Stimulated activated CD4-positive, alpha-beta T cell treated with anti-CD3 and anti-CD28 coated beads, Interleukin-4, amount 100 ng/mL, for 1 hour (primary cell): Measurements from ENCODE around the gene BMPR2.
A peak's percentile ranks its signal among the peaks of the same experiment; 100 is the strongest.
"Not testable (repeated sequence)": the region's sequence is repeated elsewhere in the genome, so short reads cannot be mapped to it uniquely, and the experiment has no call there.

Experiments used
- DNase-seq: peaks from one replicate; pipeline ENCODE4 v3.0.0-alpha.2; 2020

The BMPR2 gene

DNA sequence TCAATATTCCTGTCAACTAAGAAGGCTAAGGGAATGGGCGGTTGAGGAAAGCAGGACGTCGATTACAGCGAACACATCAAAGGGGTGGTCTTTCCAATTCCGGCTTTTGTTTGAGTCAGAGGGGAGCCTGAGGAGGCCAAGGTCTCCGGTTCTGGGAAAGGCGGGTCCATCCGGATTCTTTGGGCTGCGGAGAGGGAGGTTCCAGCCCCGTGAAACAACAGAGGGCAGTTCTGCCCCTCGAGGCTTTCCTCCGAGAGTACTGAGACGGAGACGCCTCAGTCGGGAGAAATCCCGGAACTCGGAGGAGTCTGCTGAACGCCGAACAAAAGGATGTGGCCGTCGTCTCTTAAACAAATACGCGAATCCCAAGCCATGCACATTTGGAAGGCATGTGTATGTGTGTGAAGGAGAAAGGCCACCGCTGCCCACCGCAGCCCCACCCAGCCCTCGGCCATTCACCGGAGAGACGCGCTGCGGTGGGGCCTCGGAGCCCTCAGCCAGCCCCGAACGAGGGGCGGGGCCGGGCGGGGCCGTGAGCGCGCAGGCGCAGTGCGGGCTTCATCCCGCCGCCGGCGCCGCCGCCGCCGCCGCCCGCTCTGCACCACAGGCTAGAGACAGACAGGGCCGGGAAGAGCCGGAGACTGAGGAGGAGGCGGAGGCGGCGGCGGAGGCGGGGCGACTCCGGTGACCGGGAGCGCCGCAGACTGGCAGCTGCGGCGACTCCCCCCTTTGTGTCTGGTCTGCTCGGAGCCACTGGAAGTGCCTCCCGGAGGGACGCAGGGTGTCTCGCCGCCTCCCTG, at the start of gene BMPR2:
Gene BMPR2 (plus strand): TSS at position 719 of the 800 bp plus-strand sequence. CDS start 1,148 bp downstream, outside the sequence.
- DNase-seq: peak; percentile 83

DNA sequence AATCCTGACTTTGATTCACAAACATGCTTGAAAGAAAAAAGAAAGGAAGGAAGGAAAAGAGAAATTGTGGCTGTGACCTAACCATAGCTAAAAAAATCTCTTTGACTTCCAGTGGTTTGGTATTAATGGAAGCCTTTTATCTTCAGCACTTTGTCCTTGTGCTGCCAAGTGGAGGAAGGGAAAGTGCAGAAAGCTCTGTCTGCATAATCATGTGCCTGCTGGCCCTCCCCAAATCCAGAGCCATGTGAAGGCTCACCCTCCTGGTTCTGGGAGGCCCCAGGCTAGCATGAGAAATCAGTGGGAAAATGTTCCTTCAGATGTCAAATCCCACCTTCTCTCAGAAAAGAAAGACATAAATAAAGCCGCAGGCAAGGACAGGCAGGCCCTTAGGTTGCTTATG, 48.3 kb upstream of the BMPR2 start:
- no peak for DNase-seq

DNA sequence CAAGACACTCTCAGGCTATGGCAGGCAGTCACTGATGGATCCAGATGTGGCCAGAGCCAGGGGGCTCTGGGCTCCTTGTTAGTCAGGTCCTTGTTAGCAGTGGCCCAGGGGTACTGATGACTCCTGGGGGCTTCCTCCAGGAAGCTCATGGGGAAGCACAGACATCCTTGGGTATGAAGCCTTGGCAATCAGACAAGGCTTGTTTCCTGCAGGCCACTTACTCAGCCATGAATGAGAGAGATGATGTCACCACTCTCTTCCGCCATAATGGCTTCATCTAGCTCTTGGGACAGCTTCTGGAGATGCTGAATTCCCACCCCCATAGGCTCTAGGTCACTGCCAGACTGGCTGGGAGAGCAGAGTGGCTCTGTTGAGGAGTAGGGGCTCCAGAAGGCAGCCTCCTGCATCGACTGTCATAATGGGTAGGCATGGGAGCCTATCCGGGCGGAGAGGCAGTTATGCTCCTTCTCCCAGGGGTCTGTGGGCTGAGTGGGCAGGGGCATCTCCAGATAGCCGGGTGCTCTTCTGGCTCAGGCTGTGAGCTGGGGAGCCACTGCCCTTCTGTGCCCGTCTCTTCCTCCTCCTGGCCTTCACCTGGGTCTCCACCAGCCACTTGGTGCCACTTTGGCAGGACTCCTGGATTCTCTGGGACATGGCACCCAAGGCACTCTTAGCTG, 40.2 kb upstream of the BMPR2 start:
- no peak for DNase-seq

DNA sequence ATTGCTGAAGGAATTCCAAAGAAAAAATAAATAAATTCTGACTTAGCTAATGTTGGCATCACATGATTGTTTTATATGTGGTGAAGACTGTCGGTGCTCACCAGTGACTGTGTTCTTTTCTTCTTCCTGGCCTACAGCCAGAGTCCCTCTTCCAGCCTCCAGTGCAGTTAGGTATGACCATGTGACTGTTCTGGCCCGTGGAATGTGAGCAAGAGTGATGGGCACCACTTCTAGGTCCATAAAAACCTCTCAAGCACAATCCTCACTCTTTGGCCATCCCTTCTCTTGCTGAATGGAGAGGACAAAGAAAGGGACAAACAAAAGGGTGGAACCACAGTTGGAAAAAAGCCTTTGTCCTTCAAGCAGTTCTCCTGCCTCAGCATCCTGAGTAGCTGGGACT, 39.0 kb upstream of the BMPR2 start:
- DNase-seq: no peak

DNA sequence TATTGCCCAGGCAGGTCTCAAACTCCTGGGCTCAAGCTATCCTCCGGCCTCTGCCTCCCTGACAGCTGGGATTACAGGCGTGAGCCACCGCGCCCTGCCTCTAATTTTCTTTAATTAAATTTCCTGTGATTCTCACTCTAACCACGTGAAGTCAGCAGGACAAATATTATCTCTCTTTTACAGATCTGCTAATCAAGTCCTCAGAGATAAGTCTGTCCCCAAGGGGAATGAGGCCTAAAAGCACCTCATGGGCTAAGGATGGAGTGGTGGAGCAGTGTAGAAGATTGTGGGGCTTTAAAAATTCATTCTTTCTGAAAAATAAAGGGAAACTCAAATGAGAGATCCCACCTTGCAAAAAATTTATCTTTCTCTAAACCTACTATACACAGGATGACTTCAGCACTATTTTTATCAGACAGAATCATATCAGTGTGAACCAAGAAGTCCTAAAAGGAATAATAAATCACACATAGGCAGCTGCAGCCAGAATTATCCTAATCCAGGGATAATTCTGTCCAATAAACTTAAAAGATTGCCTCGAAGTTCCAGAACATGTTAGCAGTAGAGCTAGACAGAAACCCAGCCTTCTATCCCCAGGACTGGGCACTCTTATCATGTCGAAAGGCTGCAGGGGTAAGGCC, 38.3 kb upstream of the BMPR2 start:
- DNase-seq: no peak

DNA sequence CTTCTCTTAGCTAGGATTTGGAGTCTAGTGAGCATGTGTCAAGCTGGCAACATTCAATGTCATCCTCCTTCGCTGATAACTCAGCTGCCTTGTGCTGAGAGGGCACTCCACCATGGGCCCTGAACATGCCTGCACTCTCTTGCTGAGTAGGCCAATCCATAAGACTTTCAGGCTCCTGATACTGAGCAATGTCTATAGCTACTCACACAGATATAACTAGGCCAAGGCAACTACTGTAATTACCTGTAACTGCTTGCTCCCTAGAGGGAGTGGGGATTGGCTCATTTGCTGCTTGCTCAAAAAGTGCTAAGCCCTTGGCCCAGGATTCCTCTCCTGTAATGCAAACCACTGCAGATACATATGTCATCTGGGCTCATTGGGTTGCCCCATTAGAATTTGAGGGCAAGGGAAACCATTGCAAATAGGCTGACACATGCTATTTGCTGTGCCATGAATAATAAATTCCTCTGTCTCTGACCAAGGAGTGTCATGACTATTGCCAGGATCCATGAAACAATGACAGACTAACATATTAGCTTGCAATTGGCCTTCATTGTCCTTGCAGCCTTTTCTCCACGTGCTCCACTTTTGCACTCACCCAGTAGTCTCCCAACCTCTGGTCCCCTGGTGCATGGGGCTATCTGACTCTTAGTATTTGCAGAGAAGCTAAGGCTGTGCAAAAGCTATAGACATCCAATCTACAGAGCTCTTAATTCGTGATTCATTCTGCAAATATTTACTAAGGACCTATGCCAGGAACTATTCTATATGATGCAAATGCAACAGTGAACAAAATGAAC, 36.9 kb upstream of the BMPR2 start:
- DNase-seq: no peak

DNA sequence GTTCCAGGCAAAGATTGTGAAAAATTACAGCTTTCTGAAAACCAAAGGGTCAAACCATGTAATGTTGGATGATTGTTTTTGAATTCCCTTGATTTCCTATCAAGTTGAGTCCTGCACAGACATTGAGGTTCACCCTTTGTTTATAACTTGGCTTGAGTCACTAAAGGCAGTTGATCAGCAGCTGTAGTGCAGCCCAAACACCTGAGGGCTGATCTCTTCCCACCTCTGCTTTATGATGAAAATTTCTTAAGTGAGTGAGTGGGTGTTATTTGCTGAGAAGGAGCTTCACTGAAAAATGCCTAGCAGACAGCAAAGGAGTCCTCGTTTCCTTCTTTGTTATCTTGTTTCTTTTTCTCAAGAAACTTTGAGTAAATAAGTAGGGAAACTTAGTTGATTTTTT, 31.9 kb upstream of the BMPR2 start:
- DNase-seq: no peak

DNA sequence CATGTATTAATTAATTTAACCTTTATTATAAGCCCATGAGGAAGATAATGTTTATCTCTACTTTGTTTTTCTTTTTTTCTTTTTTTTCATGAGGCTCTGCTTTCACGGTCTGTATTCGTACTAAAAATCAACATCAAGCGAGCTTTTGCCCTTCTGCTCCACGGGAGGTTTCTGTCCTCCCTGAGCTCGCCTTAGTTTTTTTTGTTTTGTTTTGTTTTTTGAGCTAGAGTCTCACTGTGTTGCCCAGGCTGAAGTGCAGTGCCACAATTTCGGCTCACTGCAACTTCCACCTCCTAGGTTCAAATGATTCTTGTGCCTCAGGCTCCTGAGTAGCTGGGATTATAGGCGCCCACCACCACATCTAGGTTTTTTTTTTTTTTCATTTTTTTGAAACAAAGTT, 29.9 kb upstream of the BMPR2 start:
- DNase-seq: no peak

DNA sequence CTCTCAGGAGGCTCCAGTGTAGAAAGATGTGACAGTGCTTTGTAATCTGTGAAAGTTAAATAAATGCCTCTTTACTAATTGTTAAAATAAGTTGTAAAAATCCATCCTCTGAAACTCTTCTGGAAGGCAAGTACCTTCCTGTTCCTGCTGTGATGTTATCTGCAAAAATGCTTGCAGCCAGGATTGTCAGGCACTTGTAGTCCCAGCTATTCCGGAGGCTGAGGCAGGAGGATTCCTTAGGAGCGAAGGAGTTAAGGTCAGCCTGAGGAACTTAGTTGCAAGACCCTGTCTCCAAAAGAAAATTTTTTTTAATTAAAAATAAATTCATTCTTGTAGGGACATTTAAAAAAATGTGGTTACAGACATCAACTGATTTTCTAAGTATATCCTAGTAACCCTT, 22.7 kb upstream of the BMPR2 start:
- DNase-seq: no peak

DNA sequence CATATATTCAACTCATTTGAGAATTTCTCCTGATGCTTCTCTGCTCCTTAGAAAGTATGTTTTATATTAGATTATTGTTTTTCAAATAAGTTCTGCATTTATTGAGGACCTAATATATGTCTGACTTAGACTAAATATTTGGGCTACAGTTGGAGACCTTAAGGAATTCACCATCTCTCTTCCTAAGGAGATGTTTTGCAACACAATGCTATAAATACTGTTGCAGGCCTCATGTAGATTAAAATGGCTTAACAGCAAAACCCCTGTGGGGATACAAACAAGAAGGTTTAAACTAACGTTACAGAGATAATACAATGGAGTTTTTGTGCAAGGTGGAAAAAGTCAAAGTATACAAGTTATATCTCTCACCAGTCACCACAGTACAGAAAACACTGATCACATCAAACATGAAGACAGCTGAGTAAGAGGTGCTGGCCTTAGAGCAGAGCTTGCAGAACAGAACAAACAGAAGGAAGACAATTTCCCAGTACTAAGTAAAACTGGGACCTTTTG, 20.1 kb upstream of the BMPR2 start:
- no peak for DNase-seq

DNA sequence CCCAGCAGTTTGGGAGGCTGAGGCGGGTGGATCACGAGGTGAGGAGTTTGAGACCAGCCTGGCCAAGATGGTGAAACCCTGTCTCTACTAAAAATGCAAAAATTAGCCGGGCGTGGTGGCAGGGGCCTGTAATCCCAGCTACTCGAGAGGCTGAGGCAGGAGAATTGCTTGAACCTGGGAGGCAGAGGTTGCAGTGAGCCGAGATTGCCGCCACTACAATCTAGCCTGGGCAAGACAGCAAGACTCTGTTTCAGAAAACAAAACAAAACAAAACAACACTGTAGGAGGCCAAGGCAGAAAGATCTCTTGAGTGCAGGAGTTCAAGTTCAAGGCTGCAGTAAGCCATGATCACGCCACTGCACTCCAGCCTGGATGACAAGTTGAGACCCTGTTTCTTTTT, 17.2 kb upstream of the BMPR2 start:
- not testable (repeated sequence) for DNase-seq

DNA sequence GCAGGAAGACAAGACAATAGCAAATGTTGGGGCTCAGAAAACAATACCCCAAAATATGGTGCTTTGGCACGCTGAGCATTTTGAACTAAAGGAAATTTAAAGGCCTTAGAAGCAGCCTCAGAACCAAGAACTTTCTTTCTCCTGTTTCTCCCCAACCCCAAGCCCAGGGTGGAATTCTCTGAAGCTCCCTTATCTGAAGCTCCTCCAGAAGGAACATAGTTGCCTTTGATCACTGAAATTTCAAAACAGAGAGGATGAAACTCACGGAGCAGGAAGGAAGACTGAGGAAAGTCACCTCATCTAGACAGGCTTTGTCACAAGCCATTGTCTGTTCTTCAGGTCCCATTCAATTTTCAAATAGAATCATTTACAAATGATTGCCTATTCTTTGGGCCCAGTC, 15.5 kb upstream of the BMPR2 start:
- DNase-seq: no peak

DNA sequence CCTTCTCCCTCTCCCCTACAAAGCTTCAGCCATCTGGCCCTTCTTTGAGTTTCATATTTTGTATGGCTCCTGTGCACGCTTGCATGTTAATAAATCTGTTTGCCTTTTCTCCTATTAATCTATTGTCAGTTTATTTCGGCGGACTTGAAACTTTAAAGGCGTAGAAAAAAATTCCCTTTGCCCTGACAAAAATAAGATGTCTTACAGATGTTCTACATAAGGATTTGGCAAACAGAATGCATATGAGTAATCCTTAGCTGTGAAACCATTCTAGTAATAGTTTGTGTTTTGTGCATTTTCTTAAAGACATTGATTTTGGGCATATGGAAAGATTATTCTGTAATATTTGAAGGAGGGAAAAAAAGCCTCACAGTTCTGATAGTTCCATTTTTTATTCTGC, 15.0 kb upstream of the BMPR2 start:
- no peak for DNase-seq

DNA sequence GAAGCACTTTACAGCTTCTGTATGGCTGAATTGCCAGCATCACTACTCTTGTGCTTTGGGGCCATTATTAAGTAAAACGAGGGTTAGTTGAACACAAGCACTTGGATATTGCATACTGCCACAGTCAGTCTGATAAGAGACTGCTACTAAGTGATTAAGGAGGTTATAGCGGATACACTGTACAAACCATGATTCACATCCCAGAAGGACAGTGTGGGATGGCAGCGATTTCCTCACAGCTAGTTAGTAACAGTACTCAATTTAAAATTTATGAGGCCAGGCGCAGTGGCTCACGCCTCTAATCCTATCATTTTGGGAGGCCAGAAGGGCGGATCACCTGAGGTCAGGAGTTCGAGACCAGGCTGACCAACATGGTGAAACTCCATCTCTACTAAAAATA, 2.6 kb upstream of the BMPR2 start:
- no peak for DNase-seq

DNA sequence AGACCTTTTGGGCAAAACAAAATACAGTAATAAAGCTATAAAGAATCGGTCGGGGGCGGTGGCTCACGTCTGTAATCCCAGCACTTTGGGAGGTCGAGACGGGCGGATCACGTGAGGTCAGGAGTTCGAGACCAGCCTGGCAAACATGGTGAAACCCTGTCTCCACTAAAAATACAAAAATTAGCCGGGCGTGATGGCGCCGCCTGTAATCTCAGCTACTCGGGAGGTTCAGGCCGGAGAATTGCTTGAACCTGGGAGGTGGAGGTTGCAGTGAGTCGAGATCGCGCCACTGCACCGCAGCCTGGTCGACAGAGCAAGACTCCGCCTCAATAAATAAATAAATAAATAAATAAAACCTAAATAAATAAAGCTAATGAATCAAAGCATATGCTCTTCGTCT, 1.7 kb upstream of the BMPR2 start:
- not testable (repeated sequence) for DNase-seq

DNA sequence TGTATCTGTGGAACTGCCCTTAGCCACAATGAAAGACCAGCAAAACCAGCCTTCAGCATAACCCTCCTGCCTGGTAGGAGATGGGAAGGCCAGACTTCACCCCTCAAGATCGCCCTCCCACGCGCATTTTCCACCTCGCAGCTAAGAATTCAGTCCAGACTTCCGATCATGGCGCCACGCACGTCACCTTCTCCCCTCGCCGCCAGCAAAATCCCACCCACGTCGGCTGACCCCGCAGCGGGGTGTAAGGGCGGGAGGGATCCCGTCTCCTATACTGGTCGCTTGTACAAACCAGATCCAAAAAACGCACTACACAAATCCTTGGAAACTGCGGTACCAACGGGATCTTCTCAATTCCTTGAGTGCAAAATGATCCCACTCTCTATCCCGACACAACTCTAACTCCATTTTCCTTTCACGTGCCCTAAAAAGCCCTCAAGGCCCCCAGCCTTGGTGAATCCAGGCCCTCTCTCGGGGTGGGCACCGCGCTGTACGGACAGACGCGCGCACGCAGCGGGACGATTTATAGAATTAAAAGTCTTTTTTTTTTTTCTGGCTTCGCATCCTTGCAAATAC, 1.0 kb upstream of the BMPR2 start:
- DNase-seq: peak; percentile 44

DNA sequence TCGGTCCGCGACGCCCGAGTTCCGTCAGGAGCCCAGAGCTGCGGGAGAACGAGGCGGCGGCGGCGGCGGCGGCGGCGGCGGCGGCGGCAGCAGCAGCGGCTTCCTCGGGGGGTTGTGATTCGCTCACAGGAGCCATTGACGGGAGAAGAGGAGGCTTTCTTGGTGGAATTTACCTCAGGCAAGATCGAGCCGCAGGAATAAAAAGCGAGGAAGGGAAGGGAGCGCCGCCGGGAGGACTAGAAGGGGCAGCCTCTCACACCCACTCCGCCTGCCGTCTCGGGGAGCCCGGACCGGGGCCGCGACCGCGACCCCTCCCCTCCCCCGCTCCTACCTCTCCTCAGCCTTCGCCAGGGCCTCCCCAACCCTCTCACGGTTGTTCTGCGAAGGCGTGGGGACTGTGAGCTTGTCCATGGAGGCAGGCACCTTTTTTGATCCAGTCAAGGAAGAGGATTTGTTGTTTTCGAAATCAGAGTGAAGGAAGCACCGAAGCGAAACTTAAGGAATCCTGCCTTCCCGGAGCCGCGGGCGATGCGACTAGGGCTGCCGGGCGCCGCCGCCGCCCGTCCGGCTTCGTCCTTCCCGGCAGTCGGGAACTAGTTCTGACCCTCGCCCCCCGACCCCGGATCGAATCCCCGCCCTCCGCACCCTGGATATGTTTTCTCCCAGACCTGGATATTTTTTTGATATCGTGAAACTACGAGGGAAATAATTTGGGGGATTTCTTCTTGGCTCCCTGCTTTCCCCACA, 506 bp downstream of the BMPR2 start:
- DNase-seq: peak; percentile 50

DNA sequence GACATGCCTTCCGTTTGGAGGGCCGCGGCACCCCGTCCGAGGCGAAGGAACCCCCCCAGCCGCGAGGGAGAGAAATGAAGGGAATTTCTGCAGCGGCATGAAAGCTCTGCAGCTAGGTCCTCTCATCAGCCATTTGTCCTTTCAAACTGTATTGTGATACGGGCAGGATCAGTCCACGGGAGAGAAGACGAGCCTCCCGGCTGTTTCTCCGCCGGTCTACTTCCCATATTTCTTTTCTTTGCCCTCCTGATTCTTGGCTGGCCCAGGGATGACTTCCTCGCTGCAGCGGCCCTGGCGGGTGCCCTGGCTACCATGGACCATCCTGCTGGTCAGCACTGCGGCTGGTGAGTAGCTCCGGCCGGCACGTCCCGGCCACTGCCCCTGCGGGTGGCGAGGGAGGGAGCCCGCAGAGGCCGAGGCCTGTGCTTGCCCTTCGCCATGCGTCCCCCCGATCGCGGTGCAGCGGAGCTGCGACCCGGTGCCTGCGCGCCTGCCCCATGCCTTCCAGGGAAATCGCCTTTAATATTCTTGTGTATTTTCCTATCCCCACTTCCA, 1.2 kb downstream of the BMPR2 start:
- DNase-seq: peak; percentile 15

DNA sequence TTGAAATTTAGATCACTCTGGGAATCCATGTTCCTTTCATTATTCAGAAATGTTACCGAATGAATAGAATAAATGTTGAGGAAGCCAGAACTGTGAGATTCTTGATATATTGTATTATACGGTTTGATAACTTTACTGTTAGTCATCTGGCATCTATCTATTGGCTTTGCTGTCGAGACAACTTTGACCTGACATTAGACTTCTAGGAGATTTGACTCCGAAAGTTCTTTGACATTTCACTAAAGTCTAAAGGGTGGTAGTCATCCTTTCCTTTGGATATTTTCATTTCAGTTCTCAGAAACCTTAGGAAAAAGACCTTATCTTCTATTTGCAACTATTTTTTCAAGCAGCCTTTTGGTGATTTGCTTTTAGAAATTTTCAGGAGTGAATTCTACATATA, 1.9 kb downstream of the BMPR2 start:
- DNase-seq: no peak

DNA sequence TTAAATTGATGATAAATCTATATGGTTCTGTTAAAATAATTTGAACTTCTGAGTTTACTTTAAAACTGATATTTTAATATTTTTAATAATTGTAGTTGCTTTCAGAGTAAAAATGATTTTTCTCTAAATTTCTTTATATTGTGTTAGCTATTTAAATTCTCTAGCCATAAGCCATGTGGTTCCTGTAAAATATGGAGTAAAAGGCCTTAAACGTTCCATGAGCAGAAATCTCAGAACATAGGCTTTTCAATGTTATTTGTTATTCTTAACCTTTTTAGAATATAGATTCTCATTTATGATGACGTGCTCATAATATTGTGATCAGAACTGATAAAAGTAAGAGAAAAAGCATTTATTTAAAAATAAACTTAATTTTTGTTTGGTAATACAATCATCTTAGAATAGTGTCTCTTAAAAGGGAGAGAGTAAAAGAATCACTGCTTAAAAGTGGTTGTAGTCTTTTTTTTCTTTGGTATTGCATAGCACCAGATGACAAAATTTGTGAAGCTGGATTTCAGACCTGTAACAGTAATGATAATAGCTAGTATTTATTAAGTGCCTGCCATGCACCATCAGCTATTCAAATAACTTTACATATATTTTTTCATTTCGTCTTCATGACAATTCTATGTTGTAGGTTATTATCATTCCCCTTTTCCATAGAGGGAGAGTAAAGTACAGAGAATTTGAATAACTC, 2.7 kb downstream of the BMPR2 start:
- DNase-seq: no peak

DNA sequence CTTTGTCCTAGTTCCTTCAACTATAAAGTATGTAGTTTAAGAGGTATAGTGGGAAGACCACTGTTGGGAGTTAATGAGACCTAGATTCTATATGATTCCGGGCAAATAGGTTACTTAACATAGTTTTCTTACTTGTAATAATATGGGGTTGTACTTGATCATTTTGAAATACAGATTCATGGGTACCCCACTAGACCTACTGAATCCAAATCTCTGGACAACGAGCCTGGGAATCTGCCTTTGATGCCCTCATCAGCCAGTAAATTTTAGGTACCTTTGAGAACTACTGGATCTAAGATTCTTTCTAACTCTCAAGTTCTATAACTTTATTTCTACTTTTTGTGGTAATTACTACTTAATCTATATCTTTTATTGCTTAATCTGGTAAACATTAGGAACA, 6.6 kb downstream of the BMPR2 start:
- DNase-seq: no peak
